Thyroid gland (tissue), 4 donors: ENCODE measurements around the gene SFT2D3.

Source experiments
- CTCF ChIP-seq, 6 experiments: fragments of 200-600 bp in 3 of 6; fragments of 450-650 bp in 3 of 6; sonication (generic) in 3 of 6; IDR thresholded peaks; one replicate each; pipeline ENCODE4 v1.5.1; 2016 to 2019; ENCODE audit warnings: antibody characterized with exemption in 6 of 6, mild to moderate bottlenecking in 2 of 6, inconsistent platforms in 1 of 6, moderate library complexity in 1 of 6
- POLR2A ChIP-seq, 2 donors: fragments of 450-650 bp; IDR thresholded peaks; one replicate each; pipeline ENCODE4 v1.6.1; 2017; ENCODE audit warnings: antibody characterized with exemption in 2 of 2, mild to moderate bottlenecking in 2 of 2, moderate library complexity in 1 of 2

DNA sequence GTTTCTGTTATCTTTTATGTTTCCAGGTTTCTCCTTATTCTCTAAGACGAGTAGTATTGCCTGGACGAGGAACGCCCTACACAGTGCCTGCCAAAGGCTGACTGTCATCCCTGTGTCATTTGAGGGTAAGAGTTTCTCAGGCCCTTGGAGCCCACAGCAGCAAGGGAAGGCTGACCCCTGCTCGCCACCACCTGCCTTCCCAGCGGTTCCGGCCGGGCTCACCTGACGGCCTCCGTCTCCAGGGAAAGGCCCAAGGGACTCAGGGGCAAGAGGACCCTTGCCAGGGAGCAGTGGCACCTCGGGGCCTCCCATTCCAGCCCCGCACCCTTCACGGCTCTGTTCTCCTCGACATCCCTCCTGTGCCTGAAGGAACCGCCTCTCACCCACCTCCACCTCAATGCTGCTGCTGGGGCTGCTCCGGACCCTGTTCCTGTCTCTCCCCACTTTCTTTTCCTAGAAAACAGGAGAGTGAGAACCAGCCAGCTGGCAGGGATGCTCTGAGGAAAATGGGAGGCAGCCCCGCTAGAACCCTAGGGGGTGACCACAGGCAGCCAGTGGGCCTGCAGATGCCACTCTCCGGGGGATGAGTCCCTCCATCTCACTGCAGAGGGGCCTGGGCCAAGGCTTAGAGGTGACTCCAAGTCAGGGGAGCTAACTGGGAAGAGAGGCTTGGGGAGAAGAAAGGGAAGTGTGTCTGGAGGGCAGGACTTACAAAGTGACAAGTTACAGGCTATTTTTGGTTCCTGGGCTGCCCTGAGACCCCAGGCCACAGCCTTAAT lies 27.8 kb upstream of the SFT2D3 start:
- no peak for TF ChIP-seq CTCF (IDR thresholded peaks at IDR 0.05)
- TF ChIP-seq POLR2A (IDR thresholded peaks at IDR 0.05), result no peak
